HFF-Myc (cell line): Measurements from ENCODE around the gene ZDHHC22.
A peak's percentile ranks its signal among the peaks of the same experiment; 100 is the strongest.

Experiments
- DNase-seq: peaks from one replicate; pipeline ENCODE4 v3.0.0-alpha.2; 2011; ENCODE audit warnings: low read depth; ENCODE audit errors: extremely low read depth
- H3K4me3 ChIP-seq: replicated peaks from 2 replicates; pipeline ENCODE4 v1.5.1; 2011; ENCODE audit warnings: low read depth, mild to moderate bottlenecking, control low read depth, low read length
- CTCF ChIP-seq: IDR thresholded peaks from 2 replicates; pipeline ENCODE4 v1.5.1; 2012; ENCODE audit warnings: mild to moderate bottlenecking, low read depth, low read length, control low read depth; ENCODE audit errors: missing control alignments

Gene ZDHHC22

DNA sequence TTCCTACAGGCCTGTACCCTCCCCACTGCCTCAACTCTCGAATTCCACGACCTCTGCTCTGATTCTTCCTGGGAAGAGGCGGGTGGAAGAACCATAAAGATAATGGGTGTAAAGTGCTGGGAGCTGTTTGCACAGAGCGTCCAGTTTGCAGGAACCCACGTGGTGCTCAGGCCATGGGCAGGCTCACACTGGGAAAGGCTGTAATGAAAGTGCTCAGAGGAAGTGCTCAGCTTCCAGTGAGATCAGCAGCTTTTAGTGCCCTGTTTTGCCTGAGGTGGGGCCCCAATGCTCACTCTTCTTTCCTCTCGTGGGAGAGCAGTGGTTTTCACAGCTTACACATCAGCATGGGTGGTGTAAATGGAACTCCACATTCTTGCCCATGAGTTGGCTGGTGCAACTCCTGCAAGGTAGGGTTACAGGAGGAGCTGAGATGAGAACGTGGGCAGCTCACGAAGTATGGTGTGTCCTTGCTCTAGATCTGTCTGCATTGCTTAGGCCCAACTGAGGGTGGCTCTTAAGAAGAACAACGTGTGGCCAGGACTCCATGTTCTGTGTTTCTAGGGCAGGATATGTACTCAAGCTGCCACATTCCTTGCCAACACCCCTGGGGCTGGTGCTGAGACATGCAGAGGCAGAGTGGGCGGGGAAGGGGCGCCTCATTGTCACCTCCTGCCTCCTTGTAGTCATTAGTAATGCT lies 43.0 kb upstream of the ZDHHC22 start:
- H3K4me3 ChIP-seq: no peak overlapping the region
- no peak for TF ChIP-seq CTCF
- no peak for DNase-seq

DNA sequence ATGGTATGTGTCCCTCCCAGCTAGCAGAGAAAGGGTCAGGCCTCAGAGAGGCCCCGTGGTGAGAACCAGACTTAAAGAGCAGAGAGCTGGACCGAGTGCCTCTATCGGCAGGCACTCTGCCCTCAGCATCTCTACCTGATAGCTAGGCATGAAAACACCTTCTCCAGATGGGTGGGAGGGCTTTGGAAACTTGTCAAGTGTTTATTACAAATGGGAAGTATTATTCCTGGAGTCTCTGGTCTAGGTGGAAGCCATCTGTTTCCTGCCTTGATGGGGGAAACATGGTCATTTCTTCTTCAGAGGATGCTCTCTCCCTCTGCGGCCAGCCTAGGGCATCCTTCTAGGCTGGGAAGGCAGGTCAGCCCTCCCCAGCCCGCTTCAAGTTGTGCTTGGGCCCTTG lies 42.3 kb upstream of the ZDHHC22 start:
- H3K4me3 ChIP-seq: no peak overlapping the region
- no peak for TF ChIP-seq CTCF
- DNase-seq: no peak

- no peak for TF ChIP-seq CTCF
- peak within 1 kb of the TSS; percentile 25 for H3K4me3 ChIP-seq
- no peak for DNase-seq
Observed at GRCh38 chr14:77181603-77182437, 40.2 kb upstream of the ZDHHC22 start, which contains the start of gene TMEM63C. TMEM63C (plus strand) TSS chr14:77181798; CDS start chr14:77218814, 37,016 bp downstream.

GRCh38 chr14:77180726-77181602 lies 39.4 kb upstream of the ZDHHC22 start:
- no peak overlapping the region for H3K4me3 ChIP-seq
- DNase-seq: no peak
- TF ChIP-seq CTCF: no peak

- H3K4me3 ChIP-seq: no peak overlapping the region
- DNase-seq: no peak
- no peak for TF ChIP-seq CTCF
Observed at GRCh38 chr14:77178656-77179055, 37.1 kb upstream of the ZDHHC22 start.

- no peak for DNase-seq
- no peak overlapping the region for H3K4me3 ChIP-seq
- no peak for TF ChIP-seq CTCF
Observed at GRCh38 chr14:77177702-77178101, 36.1 kb upstream of the ZDHHC22 start.
